GM12874 (cell line): ENCODE results near the gene EDNRA.

Experiments used
- CTCF ChIP-seq: IDR thresholded peaks from 2 replicates; pipeline ENCODE4 v1.5.1; 2011; ENCODE audit warnings: low read depth, mild to moderate bottlenecking, control low read depth, low read length, moderate library complexity; ENCODE audit not compliant: insufficient read depth

EDNRA gene

DNA sequence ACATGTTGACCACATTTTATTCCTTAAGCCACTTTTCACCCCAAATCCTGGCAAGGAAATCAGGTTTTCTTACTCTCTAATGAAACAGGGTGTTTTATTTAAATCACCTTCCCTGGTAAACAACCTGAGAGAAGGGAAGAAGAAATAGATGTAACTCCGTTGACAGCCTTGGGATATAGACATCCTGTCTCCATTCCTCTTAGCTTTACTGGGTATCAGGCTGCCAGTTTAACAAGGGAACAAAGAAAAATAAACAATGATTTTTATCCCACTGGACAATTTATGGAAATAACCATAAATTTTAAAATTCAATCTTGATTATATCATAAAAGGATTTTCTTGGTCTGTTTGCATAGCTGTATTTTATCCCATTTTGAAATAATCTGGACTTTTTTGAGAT, 49.2 kb downstream of the EDNRA start:
- no peak for TF ChIP-seq CTCF

- no peak for TF ChIP-seq CTCF
These were observed 49.8 kb downstream of the EDNRA start for GRCh38 chr4:147530723-147531122.

GRCh38 chr4:147532896-147533295, 52.0 kb downstream of the EDNRA start:
- no peak for TF ChIP-seq CTCF

DNA sequence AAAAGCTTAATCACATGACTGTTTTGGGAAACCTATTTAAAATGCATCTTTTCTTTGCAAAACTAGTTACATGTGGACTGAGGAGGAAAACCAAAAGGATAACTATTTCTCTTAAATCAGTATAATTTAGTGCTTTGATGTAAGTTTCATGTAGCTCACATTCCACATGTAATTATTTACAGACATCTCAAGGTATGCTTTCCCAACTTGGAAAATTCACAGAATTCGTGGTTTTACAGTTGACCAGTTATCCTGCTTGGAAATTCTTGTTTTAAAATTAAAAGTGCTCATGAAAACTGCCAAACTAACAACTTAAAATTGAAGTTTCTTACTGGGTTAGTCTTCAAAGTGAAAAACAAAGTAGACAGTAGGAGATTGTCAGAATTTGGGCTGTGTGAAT, 52.4 kb downstream of the EDNRA start:
- TF ChIP-seq CTCF, result no peak

DNA sequence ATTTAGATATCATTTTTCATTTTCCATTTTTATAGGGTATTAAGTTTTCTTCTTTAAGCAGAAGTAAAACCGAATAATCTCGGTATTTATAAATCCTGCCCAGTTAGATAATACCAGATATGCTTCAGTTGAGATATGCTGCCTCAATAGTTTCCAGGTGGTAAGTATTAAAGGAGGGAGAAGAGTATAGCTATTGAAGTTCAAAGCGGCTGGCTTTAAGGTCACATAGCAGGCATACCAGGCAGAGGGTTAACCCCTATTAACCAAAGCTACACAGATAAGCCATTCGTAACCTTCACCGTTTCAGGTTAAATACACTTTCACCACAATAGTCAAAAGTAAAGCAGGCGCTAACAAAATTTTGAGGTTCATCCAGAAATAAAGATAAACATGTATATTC, 54.2 kb downstream of the EDNRA start:
- TF ChIP-seq CTCF, result no peak

DNA sequence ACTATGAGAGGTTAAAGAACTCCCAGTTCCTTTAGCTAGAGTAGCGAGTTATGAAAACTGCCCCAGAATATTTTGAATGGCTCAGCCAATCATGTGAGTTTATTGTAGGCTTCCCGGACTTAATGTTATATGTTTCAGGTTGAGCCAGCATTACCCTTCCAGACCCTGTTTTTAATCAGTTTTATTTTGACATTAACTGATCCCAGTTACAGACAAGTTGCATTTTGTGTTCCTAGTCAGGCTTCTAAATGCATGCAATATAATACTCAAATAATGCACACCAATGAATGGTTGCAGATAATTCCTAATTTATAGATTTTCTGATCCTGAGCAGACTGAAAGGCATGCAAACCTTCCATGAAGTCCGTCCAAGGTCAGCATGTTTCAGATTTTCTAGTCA, 57.8 kb downstream of the EDNRA start:
- no peak for TF ChIP-seq CTCF

GRCh38 chr4:147539959-147540358, 59.1 kb downstream of the EDNRA start:
- TF ChIP-seq CTCF, result no peak
